ENCODE results near the gene S100A10. TPM values are rescaled to one million over a fixed set of nuclear protein-coding genes. Genes with fewer than 3 reads are reported as not detected.

S100A10 gene
- total and polyA plus RNA-seq, 2 of the 4 experiments (the other 2 are of a cell fraction): 86.0 to 277 TPM

- ChIA-PET POLR2A (ENCODE audit: unreplicated experiment) (interaction anchor here (0.6 to 1.3 kb wide), 3 partner anchors 12 to 941 kb away, joined by 3 to 7 read pairs (median 6); no protein-coding TSS in a partner anchor), CTCF (interaction anchor here (0.6 to 1.1 kb wide), 4 partner anchors 11 to 885 kb away, joined by 3 to 4 read pairs (median 4); no protein-coding TSS in a partner anchor)
- Histone ChIP-seq H2BK5ac (ENCODE audit: low read depth, low read length, poor library complexity, severe bottlenecking) (peak within 1 kb of the TSS; percentile 90), H2BK15ac (ENCODE audit: low read depth, low read length) (no peak within 1 kb of the TSS; the same call in 2 of the 3 replicates), H2AFZ (replicated peaks; ENCODE audit: low read length, poor library complexity) (peak within 1 kb of the TSS; percentile 78), H2BK120ac (ENCODE audit: low read depth, low read length) (peak within 1 kb of the TSS; percentile 49), H3K4me2 (ENCODE audit: low read depth, low read length) (peak within 1 kb of the TSS; percentile 96), H4K91ac (ENCODE audit: insufficient read depth, low read depth, low read length) (peak within 1 kb of the TSS; percentile 95), H2AK5ac (ENCODE audit: low read depth, low read length) (peak within 1 kb of the TSS; percentile 93), H2BK20ac (ENCODE audit: low read depth, low read length) (no peak within 1 kb of the TSS), H3K56ac (ENCODE audit: extremely low read depth, insufficient read depth, low read length) (peak within 1 kb of the TSS; percentile 99), H4K5ac (ENCODE audit: low read depth, low read length) (peak within 1 kb of the TSS; percentile 76), H3K27ac (ENCODE audit: insufficient read depth, low read length) (peak within 1 kb of the TSS; percentile 97), H4K8ac (ENCODE audit: low read depth in 2 of 2, low read length in 2 of 2) (peak within 1 kb of the TSS; percentile 95 to 98), H3K36me3 (ENCODE audit: control insufficient read depth, insufficient read depth, low read length) (peaks cover 19% of the 10 kb centered on the region), H3K27me3 (ENCODE audit: control insufficient read depth, insufficient read depth, low read length) (peaks cover 16% of the 10 kb centered on the region), H3K23ac (ENCODE audit: low read depth, low read length) (peak within 1 kb of the TSS; percentile 91), H3K4me3 (ENCODE audit: insufficient read depth, low read depth, low read length) (peak within 1 kb of the TSS; percentile 77), H2AK9ac (replicated peaks; ENCODE audit: low read depth, low read length, poor library complexity) (peak within 1 kb of the TSS; percentile 98), H3K18ac (ENCODE audit: low read depth, low read length) (peak within 1 kb of the TSS; percentile 68), H3K4ac (ENCODE audit: low read depth, low read length) (peak within 1 kb of the TSS; percentile 98), H3K14ac (replicated peaks; ENCODE audit: low read depth, low read length) (peak within 1 kb of the TSS; percentile 99), H3K4me1 (ENCODE audit: control insufficient read depth, insufficient read depth, low read length) (peaks cover 5% of the 10 kb centered on the region), H3K9ac (ENCODE audit: low read depth, low read length) (peak within 1 kb of the TSS; percentile 98), H3K79me1 (ENCODE audit: low read depth in 1 of 2, low read length in 2 of 2) (peaks cover 20 to 33% of the 10 kb centered on the region in 2 experiments), H3K9me3 (ENCODE audit: control insufficient read depth, insufficient read depth, low read length) (no peaks in the 10 kb centered on the region), H4K20me1 (ENCODE audit: insufficient read depth, low read length) (peaks cover 27% of the 10 kb centered on the region), H3K9me1 (ENCODE audit: insufficient read depth, low read length) (peaks cover 3% of the 10 kb centered on the region; the same call in 1 of the 2 replicates)
- dilution Hi-C loops (cut with HindIII; ENCODE audit: low sequenced_read_pairs, unreplicated experiment): no loop called here
- WGBS, 2 experiments (ENCODE audit: extremely low coverage in 2 of 2, insufficient read length in 1 of 2): 0 to 86% methylated on average over 1 to 22 of the region's 53 CpGs
- intact Hi-C loops (cut with micrococcal nuclease): no loop called here
- peak; percentile 82 for DNase-seq
- peak; percentile 95 for ATAC-seq (ENCODE audit: low read depth)
- in situ Hi-C loops (cut with MboI; ENCODE audit: low sequenced_read_pairs): no loop called here
- BruUV-seq (replicated peaks): TSS peak; percentile 59
- TF ChIP-seq MXI1 (IDR thresholded peaks at IDR 0.05; ENCODE audit: borderline replicate concordance, low read depth, low read length): peak; percentile 91
- no peak for TF ChIP-seq USF2 (IDR thresholded peaks at IDR 0.05; ENCODE audit: low read depth, low read length)
- no peak for TF ChIP-seq FOS (IDR thresholded peaks at IDR 0.05; ENCODE audit: low read depth, low read length)
- no peak for TF ChIP-seq RFX5 (IDR thresholded peaks at IDR 0.05; ENCODE audit: low read depth, low read length)
- TF ChIP-seq CEBPB (IDR thresholded peaks at IDR 0.05; ENCODE audit: low read depth, low read length): peak; percentile 57
- TF ChIP-seq RAD21 (IDR thresholded peaks at IDR 0.05; ENCODE audit: low read length): no peak
- TF ChIP-seq POLR2A (IDR thresholded peaks at IDR 0.05; ENCODE audit: low read depth, low read length): peak; percentile 98
- no peak for TF ChIP-seq SMC3 (IDR thresholded peaks at IDR 0.05; ENCODE audit: low read depth, low read length)
- no peak for TF ChIP-seq NFE2L2 (IDR thresholded peaks at IDR 0.05; ENCODE audit: low read depth, low read length)
- TF ChIP-seq, protein P1, sequence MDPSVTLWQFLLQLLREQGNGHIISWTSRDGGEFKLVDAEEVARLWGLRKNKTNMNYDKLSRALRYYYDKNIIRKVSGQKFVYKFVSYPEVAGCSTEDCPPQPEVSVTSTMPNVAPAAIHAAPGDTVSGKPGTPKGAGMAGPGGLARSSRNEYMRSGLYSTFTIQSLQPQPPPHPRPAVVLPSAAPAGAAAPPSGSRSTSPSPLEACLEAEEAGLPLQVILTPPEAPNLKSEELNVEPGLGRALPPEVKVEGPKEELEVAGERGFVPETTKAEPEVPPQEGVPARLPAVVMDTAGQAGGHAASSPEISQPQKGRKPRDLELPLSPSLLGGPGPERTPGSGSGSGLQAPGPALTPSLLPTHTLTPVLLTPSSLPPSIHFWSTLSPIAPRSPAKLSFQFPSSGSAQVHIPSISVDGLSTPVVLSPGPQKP (IDR thresholded peaks at IDR 0.05; ENCODE audit: borderline replicate concordance, low read depth, low read length): no peak
- TF ChIP-seq RCOR1 (IDR thresholded peaks at IDR 0.05; ENCODE audit: insufficient replicate concordance, low read length): no peak
- no peak; the same call in 1 of the 2 replicates for TF ChIP-seq CHD1 (IDR thresholded peaks at IDR 0.05; ENCODE audit: low read depth, low read length)
- no peak for TF ChIP-seq MAFK (IDR thresholded peaks at IDR 0.05; ENCODE audit: low read depth, low read length)
- TF ChIP-seq BHLHE40 (IDR thresholded peaks at IDR 0.05; ENCODE audit: low read depth, low read length): 0 out of 2 replicates have a peak, but pooled peaks have one; percentile 19
- peak; percentile 74; the same call in 1 of the 2 replicates for TF ChIP-seq MAZ (IDR thresholded peaks at IDR 0.05; ENCODE audit: borderline replicate concordance, low read depth, low read length)
Observed at GRCh38 chr1:152036267-152037216, 42.9 kb upstream of the S100A10 start, which contains the start of gene S100A11. Gene S100A11 (minus strand): TSS chr1:152037004. CDS start chr1:152036915, 89 bp downstream.

All from IMR-90 (cell line).